HepG2 (cell line): ENCODE measurements around the gene B3GALT5. TPM values are rescaled to one million over a fixed set of nuclear protein-coding genes. Genes with fewer than 3 reads are reported as not detected.

ENCODE experiments used
- ATAC-seq: fragments of 200-7000 bp; cut with Tn5 transposase; 3 replicates; pipeline ENCODE4 v1.9.1; 2020; ENCODE audit warnings: mild to moderate bottlenecking, moderate library complexity
- BruUV-seq: library from RNA; stranded (reverse); fragments of 400-500 nt; replicated peaks from 2 replicates; lab custom pipeline; 2021; lab: Mats Ljungman, UMichigan
- CTCF ChIA-PET: fragments of 300-600 bp; formaldehyde crosslinking; extraction: SDS; loops from one replicate; lab custom pipeline; 2021; ENCODE audit warnings: low total read pairs, inconsistent platforms, low intra/inter-chr PET ratio; lab: Yijun Ruan, JAX
- POLR2A ChIA-PET: fragments of 350-600 bp; sonication (Branson Sonifier 250); formaldehyde crosslinking; loops from one replicate; lab custom pipeline; 2020; ENCODE audit warnings: antibody characterized with exemption, inconsistent platforms; lab: Yijun Ruan, JAX
- DNase-seq: peaks from one replicate; pipeline ENCODE4 v3.0.0-alpha.2; 2015; ENCODE audit warnings: low spot score
- FAIRE-seq: peaks from 3 replicates; lab custom pipeline; 2011; peaks lifted over from hg19 to GRCh38; lab: Jason Lieb, UNC
- H2AFZ ChIP-seq: one replicate; pipeline ENCODE4 v1.6.1; 2011; ENCODE audit warnings: low read length, inconsistent platforms
- H3K27ac ChIP-seq: fragments of 300-600 bp; 3 replicates; pipeline ENCODE4 v1.8.0; 2011; ENCODE audit warnings: mixed run types, mild to moderate bottlenecking, mixed read lengths, low read length, inconsistent platforms; ENCODE audit not compliant: insufficient read depth; ENCODE audit errors: extremely low read length
- H3K27me3 ChIP-seq, 2 experiments: fragments of 200-600 bp in 1 of 2; 2 replicates in 1 of 2; 3 replicates in 1 of 2; pipeline versions ENCODE4 v1.6.0 to v1.8.0; 2011; ENCODE audit warnings: low read length in 2 of 2, mild to moderate bottlenecking in 2 of 2, moderate library complexity in 2 of 2, inconsistent platforms in 1 of 2; ENCODE audit not compliant: insufficient read depth in 2 of 2, control insufficient read depth in 1 of 2
- H3K36me3 ChIP-seq, 2 experiments: fragments of 200-600 bp in 1 of 2; replicated peaks in 1 of 2; 2 replicates in 1 of 2; 3 replicates in 1 of 2; pipeline versions ENCODE4 v1.5.1 to v1.8.0; 2011; ENCODE audit warnings: low read length in 2 of 2, inconsistent platforms in 1 of 2; ENCODE audit not compliant: insufficient read depth in 2 of 2, control insufficient read depth in 1 of 2
- H3K4me1 ChIP-seq: 2 replicates; pipeline ENCODE4 v1.5.1; 2012; ENCODE audit warnings: low read length, inconsistent platforms; ENCODE audit not compliant: insufficient read depth
- H3K4me2 ChIP-seq: 2 replicates; pipeline ENCODE4 v1.6.0; 2011; ENCODE audit warnings: low read depth, low read length, inconsistent platforms
- H3K4me3 ChIP-seq, 3 experiments: fragments of 200-600 bp in 1 of 3; sonication (generic), shearing (Covaris generic) in 1 of 3; replicated peaks in 1 of 3; 2 replicates each; pipeline ENCODE4 v1.5.1; 2011 to 2016; ENCODE audit warnings: low read length in 3 of 3, inconsistent platforms in 2 of 3, low read depth in 2 of 3, mild to moderate bottlenecking in 2 of 3, control low read depth in 1 of 3, mixed read lengths in 1 of 3; ENCODE audit not compliant: insufficient read depth in 1 of 3
- H3K79me2 ChIP-seq: one replicate; pipeline ENCODE4 v1.6.1; 2011; ENCODE audit warnings: low read length, inconsistent platforms; ENCODE audit not compliant: insufficient read depth
- H3K9ac ChIP-seq: 2 replicates; pipeline ENCODE4 v1.6.0; 2011; ENCODE audit warnings: mild to moderate bottlenecking, low read depth, low read length, inconsistent platforms; ENCODE audit not compliant: insufficient read depth
- H3K9me3 ChIP-seq: 2 replicates; pipeline ENCODE4 v1.5.1; 2012; ENCODE audit warnings: mild to moderate bottlenecking, low read length
- H4K20me1 ChIP-seq: 2 replicates; pipeline ENCODE4 v1.6.0; 2011; ENCODE audit warnings: inconsistent platforms, mild to moderate bottlenecking, low read length, moderate library complexity; ENCODE audit not compliant: insufficient read depth
- CREM ChIP-seq, 2 experiments: sonication (generic) in 1 of 2; formaldehyde crosslinking in 1 of 2; IDR thresholded peaks; 2 replicates each; pipeline versions ENCODE4 v1.4.0 to v1.6.1; 2016 to 2020; ENCODE audit warnings: antibody characterized with exemption in 1 of 2, mild to moderate bottlenecking in 1 of 2, missing genetic modification reagents in 1 of 2
- NFRKB ChIP-seq: fragments of 450-650 bp; IDR thresholded peaks from 2 replicates; pipeline ENCODE4 v1.6.1; 2017
- TGIF2 ChIP-seq: IDR thresholded peaks from 2 replicates; pipeline ENCODE4 v1.6.1; 2016; ENCODE audit warnings: control low read depth, missing compliant biosample characterization
- U2AF2 ChIP-seq: fragments of 200-400 bp; formaldehyde crosslinking; IDR thresholded peaks from 2 replicates; pipeline ENCODE4 v1.6.1; 2017; ENCODE audit warnings: low read depth, mild to moderate bottlenecking, low read length
- ZNF296 ChIP-seq: sonication (generic); formaldehyde crosslinking; conservative IDR thresholded peaks from 2 replicates; pipeline ENCODE4 v1.5.0; 2020; ENCODE audit warnings: mild to moderate bottlenecking, missing genetic modification reagents
- ZNF317 ChIP-seq: sonication (generic); formaldehyde crosslinking; IDR thresholded peaks from 2 replicates; pipeline ENCODE4 v1.5.0; 2020; ENCODE audit warnings: mild to moderate bottlenecking, missing genetic modification reagents
- ZNF451 ChIP-seq: sonication (generic); formaldehyde crosslinking; IDR thresholded peaks from 2 replicates; pipeline ENCODE4 v1.5.0; 2020; ENCODE audit warnings: mild to moderate bottlenecking, missing genetic modification reagents
- ZNF720 ChIP-seq: sonication (generic); formaldehyde crosslinking; IDR thresholded peaks from 2 replicates; pipeline ENCODE4 v1.4.0; 2020; ENCODE audit warnings: missing genetic modification reagents
- ZNF737 ChIP-seq: sonication (generic); formaldehyde crosslinking; IDR thresholded peaks from 2 replicates; pipeline ENCODE4 v1.5.0; 2020; ENCODE audit warnings: missing genetic modification reagents, mild to moderate bottlenecking, borderline replicate concordance
- ZNF780A ChIP-seq: sonication (generic); formaldehyde crosslinking; IDR thresholded peaks from 2 replicates; pipeline ENCODE4 v1.8.0; 2022; ENCODE audit warnings: mild to moderate bottlenecking, missing genetic modification reagents, moderate library complexity
- ZNF792 ChIP-seq: IDR thresholded peaks from 2 replicates; pipeline ENCODE4 v1.6.1; 2016
- WGBS: methylation state at CpG from one replicate; pipeline ENCODE4 v1.1.6; 2017; ENCODE audit warnings: low lambda C conversion rate; 5-methylcytosine and 5-hydroxymethylcytosine counted together
- in situ Hi-C: cut with HindIII; loops from 2 replicates; pipeline ENCODE4 v1.10.0; 2017; ENCODE audit warnings: low pct_unique_long_range_greater_than_20kb; ENCODE audit not compliant: extremely low pct_ligation_motif_present
- intact Hi-C: fragments of 100-400 bp; cut with micrococcal nuclease; formaldehyde crosslinking; loops from one replicate; pipeline ENCODE4 v1.10.0; 2022; ENCODE audit not compliant: unreplicated experiment
- polyA plus RNA-seq, 8 experiments: library from polyadenylated mRNA; depleted of rRNA in 3 of 8; stranded (reverse) in 7 of 8; unstranded in 1 of 8; fragments of >200 nt; fragmentation: Illumina TruSeq in 4 of 8; extraction: Trizol in 4 of 8; gene quantifications; 2 replicates each; pipeline versions ENCODE4 v1.2.1 to v1.2.3, GENCODE V29; 2011 to 2016; ENCODE audit warnings: low read depth in 4 of 8, missing spikeins in 1 of 8, mixed read lengths in 1 of 8; ENCODE audit not compliant: insufficient read depth in 1 of 8
- total RNA-seq, 5 experiments: library from RNA; depleted of rRNA; stranded (reverse); fragments of >200 nt; fragmentation: Illumina TruSeq; extraction: Trizol; gene quantifications; 2 replicates each; pipeline ENCODE4 v1.2.3, GENCODE V29; 2016; ENCODE audit warnings: low read depth in 1 of 5
- TF ChIP-seq, protein P1 (sequence below): IDR thresholded peaks from 2 replicates; pipeline ENCODE4 v1.6.1; 2016; ENCODE audit warnings: mild to moderate bottlenecking, missing biosample characterization, missing genetic modification reagents
- TF ChIP-seq, protein P2 (sequence below): sonication (generic); formaldehyde crosslinking; IDR thresholded peaks from 2 replicates; pipeline ENCODE4 v1.8.1; 2023; ENCODE audit warnings: mild to moderate bottlenecking, missing genetic modification reagents, borderline replicate concordance
- TF ChIP-seq, protein P3 (sequence below): sonication (generic); formaldehyde crosslinking; IDR thresholded peaks from 2 replicates; pipeline ENCODE4 v1.5.0; 2020; ENCODE audit warnings: missing genetic modification reagents
- TF ChIP-seq, protein P4 (sequence below): sonication (generic); formaldehyde crosslinking; IDR thresholded peaks from 2 replicates; pipeline ENCODE4 v1.5.0; 2020; ENCODE audit warnings: mild to moderate bottlenecking, missing genetic modification reagents
- TF ChIP-seq, protein P5 (sequence below): sonication (generic); formaldehyde crosslinking; IDR thresholded peaks from 2 replicates; pipeline ENCODE4 v1.5.1; 2020; ENCODE audit warnings: missing genetic modification reagents, mild to moderate bottlenecking, borderline replicate concordance
- TF ChIP-seq, protein P6 (sequence below): sonication (generic); formaldehyde crosslinking; IDR thresholded peaks from 2 replicates; pipeline ENCODE4 v1.9.0; 2021; ENCODE audit warnings: missing genetic modification reagents, mild to moderate bottlenecking, borderline replicate concordance

The B3GALT5 gene
- total and polyA plus RNA-seq, 2 of the 13 experiments (the other 11 are each of a cell fraction or from before 2014, with no cell fraction given), result 0.02 to 0.03 TPM

DNA sequence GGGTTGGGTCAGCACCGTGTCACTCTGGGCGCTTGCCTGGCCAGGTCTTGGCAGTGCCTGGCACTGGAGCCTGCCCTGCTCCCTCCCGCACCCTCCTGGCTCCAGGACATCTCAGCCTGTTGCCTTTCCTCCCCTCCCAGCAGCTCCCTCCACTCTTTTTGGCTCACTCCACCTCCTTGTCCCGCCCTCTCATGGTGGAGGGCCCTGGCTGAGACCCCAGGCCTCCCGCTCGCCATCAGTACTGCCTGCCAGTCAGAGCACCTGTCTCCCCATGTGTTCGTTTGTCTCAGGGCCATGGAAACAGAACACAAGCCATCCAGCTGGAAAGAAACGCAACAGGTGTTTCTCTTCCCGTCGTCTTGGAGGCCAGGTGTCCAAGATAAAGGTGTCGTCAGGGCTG is 61.0 kb downstream of the B3GALT5 start:
- TF ChIP-seq ZNF296 (CRISPR knock-in tag), result no peak
- TF ChIP-seq ZNF792, result no peak
- TF ChIP-seq ZNF317 (CRISPR knock-in tag), result no peak
- no peak for TF ChIP-seq U2AF2
- no peak for TF ChIP-seq NFRKB
- TF ChIP-seq ZNF737 (CRISPR knock-in tag), result no peak
- TF ChIP-seq ZNF780A, result no peak
- TF ChIP-seq, protein P1, sequence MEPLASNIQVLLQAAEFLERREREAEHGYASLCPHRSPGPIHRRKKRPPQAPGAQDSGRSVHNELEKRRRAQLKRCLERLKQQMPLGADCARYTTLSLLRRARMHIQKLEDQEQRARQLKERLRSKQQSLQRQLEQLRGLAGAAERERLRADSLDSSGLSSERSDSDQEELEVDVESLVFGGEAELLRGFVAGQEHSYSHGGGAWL (CRISPR knock-in tag), result no peak
- TF ChIP-seq, protein P2, sequence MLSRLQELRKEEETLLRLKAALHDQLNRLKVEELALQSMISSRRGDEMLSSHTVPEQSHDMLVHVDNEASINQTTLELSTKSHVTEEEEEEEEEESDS (CRISPR knock-in tag), result no peak
- TF ChIP-seq ZNF720 (CRISPR knock-in tag), result no peak
- TF ChIP-seq, protein P3, sequence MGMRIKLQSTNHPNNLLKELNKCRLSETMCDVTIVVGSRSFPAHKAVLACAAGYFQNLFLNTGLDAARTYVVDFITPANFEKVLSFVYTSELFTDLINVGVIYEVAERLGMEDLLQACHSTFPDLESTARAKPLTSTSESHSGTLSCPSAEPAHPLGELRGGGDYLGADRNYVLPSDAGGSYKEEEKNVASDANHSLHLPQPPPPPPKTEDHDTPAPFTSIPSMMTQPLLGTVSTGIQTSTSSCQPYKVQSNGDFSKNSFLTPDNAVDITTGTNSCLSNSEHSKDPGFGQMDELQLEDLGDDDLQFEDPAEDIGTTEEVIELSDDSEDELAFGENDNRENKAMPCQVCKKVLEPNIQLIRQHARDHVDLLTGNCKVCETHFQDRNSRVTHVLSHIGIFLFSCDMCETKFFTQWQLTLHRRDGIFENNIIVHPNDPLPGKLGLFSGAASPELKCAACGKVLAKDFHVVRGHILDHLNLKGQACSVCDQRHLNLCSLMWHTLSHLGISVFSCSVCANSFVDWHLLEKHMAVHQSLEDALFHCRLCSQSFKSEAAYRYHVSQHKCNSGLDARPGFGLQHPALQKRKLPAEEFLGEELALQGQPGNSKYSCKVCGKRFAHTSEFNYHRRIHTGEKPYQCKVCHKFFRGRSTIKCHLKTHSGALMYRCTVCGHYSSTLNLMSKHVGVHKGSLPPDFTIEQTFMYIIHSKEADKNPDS (CRISPR knock-in tag), result no peak
- no peak for TF ChIP-seq CREM (IDR thresholded peaks at IDR 0.05)
- no peak for TF ChIP-seq CREM (CRISPR knock-in tag; IDR thresholded peaks at IDR 0.05)
- TF ChIP-seq TGIF2 (CRISPR knock-in tag), result no peak
- TF ChIP-seq, protein P4, sequence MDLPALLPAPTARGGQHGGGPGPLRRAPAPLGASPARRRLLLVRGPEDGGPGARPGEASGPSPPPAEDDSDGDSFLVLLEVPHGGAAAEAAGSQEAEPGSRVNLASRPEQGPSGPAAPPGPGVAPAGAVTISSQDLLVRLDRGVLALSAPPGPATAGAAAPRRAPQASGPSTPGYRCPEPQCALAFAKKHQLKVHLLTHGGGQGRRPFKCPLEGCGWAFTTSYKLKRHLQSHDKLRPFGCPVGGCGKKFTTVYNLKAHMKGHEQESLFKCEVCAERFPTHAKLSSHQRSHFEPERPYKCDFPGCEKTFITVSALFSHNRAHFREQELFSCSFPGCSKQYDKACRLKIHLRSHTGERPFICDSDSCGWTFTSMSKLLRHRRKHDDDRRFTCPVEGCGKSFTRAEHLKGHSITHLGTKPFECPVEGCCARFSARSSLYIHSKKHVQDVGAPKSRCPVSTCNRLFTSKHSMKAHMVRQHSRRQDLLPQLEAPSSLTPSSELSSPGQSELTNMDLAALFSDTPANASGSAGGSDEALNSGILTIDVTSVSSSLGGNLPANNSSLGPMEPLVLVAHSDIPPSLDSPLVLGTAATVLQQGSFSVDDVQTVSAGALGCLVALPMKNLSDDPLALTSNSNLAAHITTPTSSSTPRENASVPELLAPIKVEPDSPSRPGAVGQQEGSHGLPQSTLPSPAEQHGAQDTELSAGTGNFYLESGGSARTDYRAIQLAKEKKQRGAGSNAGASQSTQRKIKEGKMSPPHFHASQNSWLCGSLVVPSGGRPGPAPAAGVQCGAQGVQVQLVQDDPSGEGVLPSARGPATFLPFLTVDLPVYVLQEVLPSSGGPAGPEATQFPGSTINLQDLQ, result no peak
- TF ChIP-seq, protein P5, sequence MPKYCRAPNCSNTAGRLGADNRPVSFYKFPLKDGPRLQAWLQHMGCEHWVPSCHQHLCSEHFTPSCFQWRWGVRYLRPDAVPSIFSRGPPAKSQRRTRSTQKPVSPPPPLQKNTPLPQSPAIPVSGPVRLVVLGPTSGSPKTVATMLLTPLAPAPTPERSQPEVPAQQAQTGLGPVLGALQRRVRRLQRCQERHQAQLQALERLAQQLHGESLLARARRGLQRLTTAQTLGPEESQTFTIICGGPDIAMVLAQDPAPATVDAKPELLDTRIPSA, result no peak
- TF ChIP-seq ZNF451 (CRISPR knock-in tag), result no peak
- TF ChIP-seq, protein P6, sequence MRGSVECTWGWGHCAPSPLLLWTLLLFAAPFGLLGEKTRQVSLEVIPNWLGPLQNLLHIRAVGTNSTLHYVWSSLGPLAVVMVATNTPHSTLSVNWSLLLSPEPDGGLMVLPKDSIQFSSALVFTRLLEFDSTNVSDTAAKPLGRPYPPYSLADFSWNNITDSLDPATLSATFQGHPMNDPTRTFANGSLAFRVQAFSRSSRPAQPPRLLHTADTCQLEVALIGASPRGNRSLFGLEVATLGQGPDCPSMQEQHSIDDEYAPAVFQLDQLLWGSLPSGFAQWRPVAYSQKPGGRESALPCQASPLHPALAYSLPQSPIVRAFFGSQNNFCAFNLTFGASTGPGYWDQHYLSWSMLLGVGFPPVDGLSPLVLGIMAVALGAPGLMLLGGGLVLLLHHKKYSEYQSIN, result no peak
- TF ChIP-seq, all 625 proteins: peak for 0
- no peak for ATAC-seq
- Histone ChIP-seq H3K36me3 (no peaks in the 10 kb centered on the region), H3K4me3 (no peak overlapping the region), H4K20me1 (no peaks in the 10 kb centered on the region), H3K4me1 (no peaks in the 10 kb centered on the region), H3K9ac (no peak overlapping the region), H3K9me3 (no peaks in the 10 kb centered on the region), H3K79me2 (no peaks in the 10 kb centered on the region), H2AFZ (no peak overlapping the region), H3K27ac (no peak overlapping the region), H3K27me3 (peaks cover 0 to 9% of the 10 kb centered on the region in 2 experiments; a peak in 1 of 5 replicates), H3K4me2 (no peak overlapping the region)
- no TSS peak for BruUV-seq
- ChIA-PET POLR2A (no interaction called here), CTCF (no interaction called here)
- in situ Hi-C loops (no loop called here), intact Hi-C loops (no loop called here)
- FAIRE-seq, result no peak
- 17% methylated on average over 11 of the region's 11 CpGs for WGBS
- no peak for DNase-seq
